Activated CD8-positive, alpha-beta memory T cell treated with anti-CD3 and anti-CD28 coated beads for 48 hours (primary cell): ENCODE data around the gene GINS1.

ENCODE experiments used
- DNase-seq, 3 experiments: peaks; one replicate each; pipeline ENCODE4 v3.0.0-alpha.2; 2020; ENCODE audit warnings: low read depth in 2 of 3, low spot score in 2 of 3

The GINS1 gene

DNA sequence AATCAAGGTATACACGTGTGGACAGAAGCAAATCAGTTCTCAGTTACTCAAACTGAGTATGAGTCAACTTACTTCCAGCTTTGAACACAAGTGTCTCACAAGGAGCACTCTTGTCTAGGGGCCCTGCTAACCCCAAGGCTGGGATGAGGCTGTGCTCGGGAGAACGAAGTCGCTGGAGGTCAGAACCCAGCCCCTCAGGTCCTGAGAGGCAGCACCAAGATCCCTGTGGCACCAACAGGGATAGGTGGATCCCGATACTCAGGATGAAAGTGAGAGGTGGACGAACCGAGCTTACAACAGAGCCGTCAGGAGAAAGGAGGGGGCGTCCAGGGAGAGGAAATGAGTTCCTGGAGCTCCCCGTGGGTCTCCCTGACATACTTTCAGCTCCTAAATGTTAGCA is 85.7 kb downstream of the GINS1 start:
- no peak for DNase-seq

DNA sequence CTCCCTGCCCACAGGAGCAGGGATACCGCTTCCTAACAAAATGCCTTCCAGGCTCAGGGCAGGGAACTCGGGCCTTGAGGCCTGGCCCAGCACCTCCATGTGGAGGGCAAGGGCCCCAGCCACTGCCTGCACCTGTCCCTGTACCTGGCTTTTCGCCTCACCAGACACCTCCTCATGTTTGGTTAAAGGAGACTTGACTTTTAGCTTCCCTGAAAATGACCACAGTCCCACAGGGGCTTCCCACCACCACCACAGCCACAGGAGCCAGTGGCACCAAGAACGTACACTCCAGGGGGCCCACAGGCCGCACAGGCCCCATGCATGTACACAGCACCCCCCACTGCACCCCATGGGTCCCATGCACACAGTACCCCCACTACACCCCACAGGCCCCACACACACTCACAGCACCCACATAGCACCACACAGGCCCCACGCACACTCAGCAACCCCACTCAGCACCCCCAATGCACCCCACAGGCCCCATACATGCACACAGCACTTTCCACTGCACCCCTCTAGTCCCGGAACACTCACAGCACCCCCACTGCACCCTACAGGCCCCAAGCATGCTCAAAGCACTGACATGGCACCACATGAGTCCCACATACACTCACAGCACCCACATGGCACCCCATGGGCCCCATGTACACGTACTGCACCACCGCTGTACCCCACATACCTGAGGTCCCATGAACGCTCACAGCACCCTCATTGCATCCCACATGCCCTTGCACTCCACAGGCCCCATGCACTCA is 86.5 kb downstream of the GINS1 start:
- DNase-seq = no peak

DNA sequence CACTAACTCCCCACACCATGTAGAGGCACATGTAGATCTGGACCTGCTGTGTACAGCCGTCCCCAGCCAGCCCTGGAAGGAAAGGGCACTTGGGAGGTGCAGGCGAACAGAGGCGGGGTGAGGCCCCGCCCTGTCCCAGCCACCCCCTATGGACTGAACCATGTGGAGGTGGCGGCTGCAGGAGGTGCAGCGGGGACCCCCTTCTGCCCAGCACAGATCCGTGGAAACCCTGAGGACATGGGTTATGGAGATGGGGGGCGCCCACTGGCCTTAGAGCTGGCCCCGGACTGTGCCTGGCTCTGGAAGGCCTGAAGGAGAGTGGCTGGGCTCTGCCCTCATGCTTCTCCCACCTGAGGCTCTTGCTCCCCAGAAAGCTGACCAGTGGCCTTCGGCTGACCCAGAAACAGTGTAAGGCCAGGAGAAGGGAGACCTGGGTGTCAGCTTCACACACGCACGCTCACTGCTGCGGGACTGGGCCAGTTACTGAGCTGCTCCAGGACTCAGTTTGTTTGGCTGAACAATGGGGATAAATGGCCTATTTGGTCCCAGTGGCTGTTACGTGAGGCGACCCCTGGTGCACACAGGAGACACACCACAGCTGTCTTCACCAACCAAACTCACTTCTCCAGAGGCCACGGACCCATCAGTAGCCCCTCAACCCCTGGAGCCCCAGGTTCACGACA is 87.2 kb downstream of the GINS1 start:
- DNase-seq = no peak

DNA sequence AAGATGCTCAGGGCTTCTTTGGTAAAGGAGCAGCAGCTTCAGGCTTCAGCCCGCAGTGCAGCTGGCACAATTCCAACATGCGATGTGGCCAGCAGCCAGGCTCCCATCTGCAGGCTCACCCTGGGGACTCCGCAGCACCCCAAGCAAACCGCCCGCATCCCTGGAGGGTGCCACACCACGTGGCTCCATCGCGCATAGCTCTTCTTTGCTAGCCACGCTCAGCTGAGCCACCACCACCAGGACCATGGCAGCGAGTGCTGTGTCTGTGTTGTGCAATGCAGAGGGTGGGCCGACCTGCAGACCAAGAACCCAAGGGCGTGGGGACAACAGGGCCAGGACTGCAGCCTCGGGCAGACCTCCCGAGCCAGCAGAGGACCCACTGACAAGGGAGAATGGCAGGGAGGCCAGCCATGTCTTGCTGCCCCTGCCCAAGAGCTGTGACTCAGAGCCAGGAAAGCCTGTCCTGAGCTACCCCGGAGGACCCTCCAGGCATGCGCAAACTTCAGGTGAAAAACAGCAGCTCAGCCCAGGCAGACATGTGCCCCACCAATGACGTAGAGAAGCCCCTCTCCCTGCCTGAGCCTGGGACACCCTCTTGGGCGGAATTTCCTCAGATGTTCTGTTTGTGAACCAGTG is 87.8 kb downstream of the GINS1 start:
- DNase-seq = no peak

DNA sequence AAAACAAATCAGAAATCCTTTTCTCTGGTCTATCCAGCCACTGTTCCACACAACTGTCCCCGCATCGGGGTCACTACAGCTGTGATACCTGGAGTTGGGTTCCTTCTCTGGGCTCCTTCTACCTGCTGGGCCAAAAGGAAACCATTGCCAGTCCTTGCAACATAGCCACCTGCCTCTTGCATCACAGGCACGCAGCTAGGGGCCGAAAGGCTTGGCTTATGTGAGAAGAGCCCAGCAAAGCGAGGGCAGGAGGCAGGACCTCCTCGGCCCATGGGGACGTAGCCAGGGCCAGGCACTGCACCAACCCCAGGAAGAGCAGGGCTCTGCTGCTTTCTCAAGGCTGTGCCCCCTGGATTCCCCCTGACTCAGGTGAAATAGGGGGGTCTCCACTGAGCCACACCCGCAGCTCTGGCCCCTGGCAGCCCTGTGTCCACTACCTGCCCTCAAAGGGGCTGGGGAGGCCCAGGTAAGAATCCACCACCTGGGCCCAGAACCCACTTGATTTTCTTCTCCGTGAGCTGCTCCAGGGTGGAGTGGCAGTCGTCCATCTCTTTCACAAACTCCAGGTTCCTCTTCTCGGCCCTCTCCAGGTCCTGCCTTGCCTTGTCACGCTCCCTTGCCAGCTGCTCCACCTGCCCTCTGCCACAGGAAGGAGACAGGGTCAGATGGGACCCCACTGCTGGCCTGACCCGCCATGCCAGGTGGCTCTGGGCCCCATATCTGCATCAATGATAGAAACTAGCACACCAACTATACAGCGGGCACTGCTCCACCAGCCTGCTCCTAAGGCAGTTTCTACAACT is 88.9 kb downstream of the GINS1 start:
- no peak for DNase-seq

DNA sequence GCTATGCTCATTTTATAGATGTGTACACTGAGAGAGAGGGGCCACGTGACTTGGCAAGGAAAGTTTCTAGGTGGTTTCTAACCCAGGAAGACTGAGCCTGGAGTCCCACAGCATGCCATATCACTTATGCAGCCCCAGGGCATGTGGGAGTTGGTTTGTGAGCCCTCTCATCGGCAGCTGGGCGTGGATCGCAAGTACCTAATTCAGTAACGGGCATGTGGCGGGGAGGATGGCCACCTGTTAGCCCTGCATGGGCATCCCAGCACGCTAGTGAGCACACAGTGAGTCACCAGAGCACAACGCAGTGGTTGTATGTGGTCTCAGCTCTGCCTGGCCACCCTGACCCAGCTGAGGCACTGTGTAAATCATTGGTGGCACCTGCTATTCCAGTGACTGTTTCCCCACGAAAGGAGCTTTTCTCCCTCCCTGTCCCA is 89.5 kb downstream of the GINS1 start:
- no peak for DNase-seq

DNA sequence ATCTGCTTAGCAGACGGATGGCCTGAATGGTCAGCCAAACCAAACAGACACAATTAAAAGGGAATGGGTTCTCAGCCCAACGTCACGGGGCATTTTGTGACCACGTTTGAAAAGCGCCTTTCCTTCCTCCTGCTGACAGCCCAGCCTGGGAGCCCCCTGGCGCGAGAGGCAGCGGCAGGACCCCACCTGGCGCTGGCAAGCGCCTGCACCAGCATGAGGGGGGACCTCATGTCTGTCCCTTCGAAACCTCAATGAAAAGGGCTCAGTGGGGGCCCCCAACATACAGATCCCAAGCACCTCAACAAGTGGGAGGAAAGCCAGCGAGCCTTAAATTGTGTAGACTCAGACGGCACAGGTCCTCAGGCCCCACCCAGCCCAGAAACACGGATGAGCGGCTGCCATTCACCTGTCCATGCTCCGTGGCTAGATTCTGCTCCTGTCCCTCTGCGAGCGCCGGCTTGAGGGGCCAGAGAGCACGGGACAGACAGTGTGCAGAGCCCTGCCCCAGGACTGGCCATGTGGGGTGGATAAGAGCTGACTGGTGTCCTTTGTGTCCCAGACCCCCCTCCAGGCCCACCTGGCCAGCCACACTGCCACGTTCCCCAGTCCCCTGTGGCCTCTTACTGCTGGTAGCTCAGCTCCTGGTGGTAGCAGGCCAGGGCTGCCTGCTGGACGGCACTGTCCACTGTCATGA is 90.3 kb downstream of the GINS1 start:
- DNase-seq = no peak
